Activated naive CD8-positive, alpha-beta T cell treated with anti-CD3 and anti-CD28 coated beads for 36 hours (primary cell): ENCODE measurements around the gene ARFRP1. TPM values are rescaled to one million over a fixed set of nuclear protein-coding genes. Genes with fewer than 3 reads are reported as not detected.
A peak's percentile ranks its signal among the peaks of the same experiment; 100 is the strongest.
"Not testable (repeated sequence)": the region's sequence is repeated elsewhere in the genome, so short reads cannot be mapped to it uniquely, and the experiment has no call there.

Experiments used
- DNase-seq: peaks from one replicate; pipeline ENCODE4 v3.0.0; 2021
- H3K27ac Mint-ChIP-seq: one replicate; pipeline ENCODE4 v1.8.0; 2022; ENCODE audit warnings: mild to moderate bottlenecking, moderate library complexity, mixed read lengths
- H3K27me3 Mint-ChIP-seq: one replicate; pipeline ENCODE4 v1.8.0; 2022; ENCODE audit warnings: mild to moderate bottlenecking, mixed read lengths
- H3K36me3 Mint-ChIP-seq: one replicate; pipeline ENCODE4 v1.8.0; 2021; ENCODE audit warnings: mild to moderate bottlenecking, mixed read lengths
- H3K4me1 Mint-ChIP-seq: one replicate; pipeline ENCODE4 v1.8.0; 2021; ENCODE audit warnings: mixed read lengths
- H3K4me3 Mint-ChIP-seq: one replicate; pipeline ENCODE4 v1.8.0; 2022; ENCODE audit warnings: mild to moderate bottlenecking, moderate library complexity, mixed read lengths
- H3K9me3 Mint-ChIP-seq: one replicate; pipeline ENCODE4 v1.8.0; 2022; ENCODE audit warnings: mixed read lengths
- total RNA-seq, 2 experiments: library from RNA; stranded (reverse); gene quantifications; one replicate each; pipeline ENCODE4 v1.2.3, GENCODE V29; 2021

Gene ARFRP1
- total RNA-seq, 2 experiments from 2014 or later, result 49.5 to 50.1 TPM

GRCh38 chr20:63657937-63658748 is 49.6 kb downstream of the ARFRP1 start, which contains the start of gene RTEL1:
Gene RTEL1, plus strand, starts transcription at chr20:63658312. Its CDS starts 1,091 bp downstream, at chr20:63659403.
- peak within 1 kb of the TSS; percentile 91 for H3K4me3 Mint-ChIP-seq
- peaks cover 9% of the 10 kb centered on the region for H3K36me3 Mint-ChIP-seq
- H3K4me1 Mint-ChIP-seq, result peaks cover 26% of the 10 kb centered on the region
- H3K27ac Mint-ChIP-seq, result peak within 1 kb of the TSS; percentile 92
- peak; percentile 91 for DNase-seq
- H3K27me3 Mint-ChIP-seq, result no peaks in the 10 kb centered on the region
- H3K9me3 Mint-ChIP-seq, result no peaks in the 10 kb centered on the region

GRCh38 chr20:63657260-63657936 is 50.4 kb downstream of the ARFRP1 start:
- no peaks in the 10 kb centered on the region for H3K27me3 Mint-ChIP-seq

GRCh38 chr20:63656451-63656850 is 51.3 kb downstream of the ARFRP1 start:
- H3K4me1 Mint-ChIP-seq, result peaks cover 29% of the 10 kb centered on the region

More at GRCh38 chr20:63657260-63657936, 50.4 kb downstream of the ARFRP1 start:
- Mint-ChIP-seq H3K36me3 (peaks cover 8% of the 10 kb centered on the region), H3K4me3 (peak overlapping the region; percentile 91), H3K9me3 (no peaks in the 10 kb centered on the region), H3K4me1 (peaks cover 26% of the 10 kb centered on the region), H3K27ac (peak overlapping the region; percentile 92)
- no peak for DNase-seq

GRCh38 chr20:63655249-63655648 is 52.5 kb downstream of the ARFRP1 start:
- Mint-ChIP-seq H3K36me3 (peaks cover 6% of the 10 kb centered on the region), H3K9me3 (no peaks in the 10 kb centered on the region), H3K4me3 (no peak overlapping the region), H3K27ac (no peak overlapping the region), H3K27me3 (no peaks in the 10 kb centered on the region), H3K4me1 (peaks cover 36% of the 10 kb centered on the region)
- no peak for DNase-seq

More at GRCh38 chr20:63656451-63656850, 51.3 kb downstream of the ARFRP1 start:
- Mint-ChIP-seq H3K36me3 (peaks cover 6% of the 10 kb centered on the region), H3K9me3 (no peaks in the 10 kb centered on the region), H3K27ac (no peak overlapping the region), H3K4me3 (peak overlapping the region; percentile 91), H3K27me3 (no peaks in the 10 kb centered on the region)
- DNase-seq, result no peak

- peaks cover 29% of the 10 kb centered on the region for H3K4me1 Mint-ChIP-seq
- peak overlapping the region; percentile 81 for H3K4me3 Mint-ChIP-seq
- no peaks in the 10 kb centered on the region for H3K27me3 Mint-ChIP-seq
- no peak for DNase-seq
- no peaks in the 10 kb centered on the region for H3K9me3 Mint-ChIP-seq
- peak overlapping the region; percentile 80 for H3K27ac Mint-ChIP-seq
- H3K36me3 Mint-ChIP-seq, result no peaks in the 10 kb centered on the region
Measured at GRCh38 chr20:63653974-63654668, 53.7 kb downstream of the ARFRP1 start.

GRCh38 chr20:63653041-63653973 is 54.5 kb downstream of the ARFRP1 start, which contains the start of gene STMN3:
Gene STMN3, minus strand, starts transcription at chr20:63653424. Its CDS starts 79 bp downstream, at chr20:63653345.
- no peaks in the 10 kb centered on the region for H3K27me3 Mint-ChIP-seq
- no peaks in the 10 kb centered on the region for H3K9me3 Mint-ChIP-seq
- H3K36me3 Mint-ChIP-seq, result no peaks in the 10 kb centered on the region
- peak within 1 kb of the TSS; percentile 81 for H3K4me3 Mint-ChIP-seq
- peak within 1 kb of the TSS; percentile 80 for H3K27ac Mint-ChIP-seq
- H3K4me1 Mint-ChIP-seq, result peaks cover 30% of the 10 kb centered on the region
- peak; percentile 78 for DNase-seq

- no peak overlapping the region for H3K27ac Mint-ChIP-seq
- no peaks in the 10 kb centered on the region for H3K27me3 Mint-ChIP-seq
- peaks cover 28% of the 10 kb centered on the region for H3K4me1 Mint-ChIP-seq
- H3K9me3 Mint-ChIP-seq, result no peaks in the 10 kb centered on the region
- peak; percentile 53 for DNase-seq
- no peaks in the 10 kb centered on the region for H3K36me3 Mint-ChIP-seq
- peak overlapping the region; percentile 56 for H3K4me3 Mint-ChIP-seq
Measured at GRCh38 chr20:63652192-63652980, 55.4 kb downstream of the ARFRP1 start.

GRCh38 chr20:63651942-63652191 is 55.9 kb downstream of the ARFRP1 start:
- no peaks in the 10 kb centered on the region for H3K27me3 Mint-ChIP-seq
- H3K9me3 Mint-ChIP-seq, result no peaks in the 10 kb centered on the region
- H3K27ac Mint-ChIP-seq, result no peak overlapping the region
- H3K4me1 Mint-ChIP-seq, result peaks cover 25% of the 10 kb centered on the region
- no peak for DNase-seq
- H3K36me3 Mint-ChIP-seq, result no peaks in the 10 kb centered on the region
- H3K4me3 Mint-ChIP-seq, result peak overlapping the region; percentile 62

GRCh38 chr20:63650486-63650885 is 57.3 kb downstream of the ARFRP1 start:
- H3K27me3 Mint-ChIP-seq, H3K36me3 Mint-ChIP-seq, H3K27ac Mint-ChIP-seq, DNase-seq, H3K4me3 Mint-ChIP-seq, H3K9me3 Mint-ChIP-seq: not testable (repeated sequence)
- peaks cover 24% of the 10 kb centered on the region for H3K4me1 Mint-ChIP-seq

- H3K4me3 Mint-ChIP-seq, result no peak overlapping the region
- no peaks in the 10 kb centered on the region for H3K9me3 Mint-ChIP-seq
- no peak for DNase-seq
- H3K27me3 Mint-ChIP-seq, result no peaks in the 10 kb centered on the region
- H3K27ac Mint-ChIP-seq, result no peak overlapping the region
- H3K4me1 Mint-ChIP-seq, result peaks cover 16% of the 10 kb centered on the region
- H3K36me3 Mint-ChIP-seq, result no peaks in the 10 kb centered on the region
Measured at GRCh38 chr20:63648895-63649589, 58.7 kb downstream of the ARFRP1 start.
